Activated CD4-positive, alpha-beta T cell treated with anti-CD3 and anti-CD28 coated beads, Interleukin-2, amount 50 U/mL, for 48 hours (primary cell): ENCODE data around the gene COL26A1.
"Not testable (repeated sequence)": the region's sequence is repeated elsewhere in the genome, so short reads cannot be mapped to it uniquely, and the experiment has no call there.

Source experiments
- DNase-seq, 2 experiments: peaks; one replicate each; pipeline ENCODE4 v3.0.0-alpha.2; 2020

The COL26A1 gene

DNA sequence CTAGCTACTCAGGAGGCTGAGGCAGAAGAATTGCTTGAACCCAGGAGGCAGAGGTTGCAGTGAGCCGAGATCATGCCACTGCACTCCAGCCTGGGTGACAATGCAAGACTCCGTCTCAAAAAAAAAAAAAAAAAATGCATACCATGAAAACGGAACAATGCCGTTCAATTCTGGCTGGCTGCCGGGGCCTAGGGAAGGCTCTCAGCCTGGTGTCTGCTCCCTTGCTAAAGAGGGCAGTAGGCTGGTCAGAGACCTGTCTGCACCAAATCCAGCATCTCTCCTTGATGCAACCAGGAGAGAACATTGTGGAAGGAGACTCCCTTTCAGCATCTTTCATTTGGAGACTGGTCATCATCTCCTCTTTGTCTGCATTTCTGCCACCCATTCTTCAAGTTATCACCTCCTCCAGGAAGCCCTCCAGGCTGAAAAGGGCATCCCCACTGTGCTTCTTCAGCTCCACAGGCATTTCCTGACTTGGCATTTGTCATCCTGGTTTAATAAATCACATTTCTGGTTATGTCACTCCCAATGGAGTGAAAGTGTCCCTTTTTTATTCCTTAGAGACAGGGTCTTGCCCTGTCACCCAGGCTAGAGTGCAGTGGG lies 241.8 kb downstream of the COL26A1 start:
- no peak for DNase-seq

DNA sequence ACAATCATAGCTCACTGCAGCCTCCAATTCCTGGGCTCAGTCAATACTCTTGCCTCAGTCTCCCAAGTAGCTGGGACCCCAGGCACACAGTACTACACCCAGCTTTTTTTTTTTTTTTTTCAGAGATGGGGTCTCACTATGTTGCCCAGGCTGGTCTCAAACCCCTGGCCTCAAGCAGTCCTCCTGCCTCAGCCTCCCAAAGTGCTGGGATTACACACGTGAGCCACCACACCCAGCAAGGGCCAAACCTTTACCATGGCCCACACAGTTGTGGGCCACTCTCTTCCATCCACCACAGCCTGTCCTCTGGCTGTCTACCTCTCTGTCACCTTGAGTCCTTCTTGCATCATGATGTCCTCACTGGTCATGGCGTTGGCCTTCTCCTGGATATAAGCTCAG lies 242.3 kb downstream of the COL26A1 start:
- DNase-seq: not testable (repeated sequence)

DNA sequence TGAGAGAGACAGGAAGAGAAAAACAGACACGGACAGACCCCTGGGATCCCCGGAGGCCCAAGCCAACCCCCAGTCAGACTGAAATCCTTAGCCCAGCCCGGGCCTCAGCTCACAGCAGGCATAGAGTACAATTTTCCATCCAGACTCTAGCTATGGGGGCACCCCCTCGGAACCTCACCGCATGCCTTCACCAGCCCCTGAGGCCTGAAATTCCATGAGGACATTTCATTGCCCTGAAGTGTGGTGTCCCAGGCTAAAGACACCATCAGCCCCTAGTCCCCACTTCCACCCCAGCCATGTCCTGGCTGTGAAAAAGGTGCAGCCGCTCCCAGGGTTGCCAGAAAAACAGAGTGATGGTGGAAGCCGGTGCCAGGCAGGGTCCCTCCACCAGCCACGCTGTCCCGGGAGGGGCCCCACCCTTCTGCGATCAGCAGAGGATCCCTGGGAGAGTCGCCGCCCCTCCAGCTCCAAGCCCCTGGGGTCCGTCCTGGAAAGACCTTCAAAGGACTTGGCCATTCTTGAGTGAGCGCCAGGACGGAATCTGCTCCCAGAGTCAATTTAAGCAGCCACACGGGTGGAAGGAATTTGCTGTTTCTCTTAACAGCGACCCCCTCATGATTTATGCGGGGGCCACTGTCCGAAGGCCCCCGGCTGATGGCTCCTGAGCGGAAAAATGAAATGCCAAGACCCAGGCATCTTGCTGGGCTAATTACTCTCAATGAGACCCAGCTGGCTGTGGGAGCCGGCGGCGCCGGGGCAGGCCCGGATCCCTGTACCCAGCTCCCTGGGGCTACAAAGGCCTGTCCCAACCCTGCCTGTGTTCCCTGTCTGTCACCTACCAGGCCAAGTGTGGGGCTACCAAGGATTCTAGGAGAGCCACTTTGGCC lies 243.2 kb downstream of the COL26A1 start:
- no peak for DNase-seq

DNA sequence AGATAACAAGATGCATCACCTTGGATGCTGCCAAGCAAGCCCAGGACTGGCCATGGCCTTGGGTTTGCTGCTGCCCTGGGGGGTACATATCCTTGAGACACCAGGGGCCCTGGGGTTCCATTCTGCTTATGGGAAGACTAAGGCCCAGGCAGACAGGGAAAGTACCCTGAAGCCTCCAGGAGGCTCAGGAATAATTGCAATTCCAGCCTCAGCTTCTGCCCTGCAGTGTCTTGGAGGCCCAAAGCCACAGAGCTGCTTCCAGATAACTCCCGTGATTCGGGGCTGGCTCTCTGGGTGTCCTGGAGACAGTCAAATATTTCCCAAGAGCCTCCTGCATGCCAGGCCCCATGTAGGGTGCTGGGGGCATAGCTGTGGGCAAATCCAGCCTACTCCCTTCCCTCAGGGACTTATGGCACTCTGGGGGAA lies 243.8 kb downstream of the COL26A1 start:
- DNase-seq: no peak
